ENCODE results near the gene VASN.

VASN gene

GRCh38 chr16:4370570-4371356 lies 885 bp upstream of the VASN start:
- H3K4me1 Mint-ChIP-seq (ENCODE audit: low read depth): peaks cover 16% of the 10 kb centered on the region
- no peaks in the 10 kb centered on the region for H3K9me3 Mint-ChIP-seq (ENCODE audit: low read depth)
- no peak overlapping the region for H3K4me3 Mint-ChIP-seq
- no peaks in the 10 kb centered on the region for H3K27me3 Mint-ChIP-seq
- no peaks in the 10 kb centered on the region for H3K36me3 Mint-ChIP-seq
- no peak overlapping the region for H3K27ac Mint-ChIP-seq

- Mint-ChIP-seq H3K27ac (no peak overlapping the region), H3K9me3 (ENCODE audit: low read depth) (no peaks in the 10 kb centered on the region), H3K27me3 (no peaks in the 10 kb centered on the region), H3K4me1 (ENCODE audit: low read depth) (peaks cover 16% of the 10 kb centered on the region), H3K36me3 (no peaks in the 10 kb centered on the region), H3K4me3 (peak overlapping the region; percentile 81)
These were observed 441 bp downstream of the VASN start for GRCh38 chr16:4372001-4372577.

- peak overlapping the region; percentile 81 for H3K4me3 Mint-ChIP-seq
- H3K27me3 Mint-ChIP-seq: no peaks in the 10 kb centered on the region
- no peaks in the 10 kb centered on the region for H3K9me3 Mint-ChIP-seq (ENCODE audit: low read depth)
- peaks cover 16% of the 10 kb centered on the region for H3K4me1 Mint-ChIP-seq (ENCODE audit: low read depth)
- no peaks in the 10 kb centered on the region for H3K36me3 Mint-ChIP-seq
- H3K27ac Mint-ChIP-seq: no peak overlapping the region
These were observed 1.1 kb downstream of the VASN start for GRCh38 chr16:4372578-4373355.

GRCh38 chr16:4373356-4373908 lies 1.8 kb downstream of the VASN start:
- Mint-ChIP-seq H3K4me3 (no peak overlapping the region), H3K9me3 (ENCODE audit: low read depth) (no peaks in the 10 kb centered on the region), H3K27me3 (no peaks in the 10 kb centered on the region), H3K4me1 (ENCODE audit: low read depth) (peaks cover 17% of the 10 kb centered on the region), H3K27ac (no peak overlapping the region), H3K36me3 (no peaks in the 10 kb centered on the region)

GRCh38 chr16:4373909-4374742 lies 2.5 kb downstream of the VASN start:
- Mint-ChIP-seq H3K4me3 (no peak overlapping the region), H3K27me3 (no peaks in the 10 kb centered on the region), H3K9me3 (ENCODE audit: low read depth) (no peaks in the 10 kb centered on the region), H3K36me3 (no peaks in the 10 kb centered on the region), H3K4me1 (ENCODE audit: low read depth) (peaks cover 17% of the 10 kb centered on the region), H3K27ac (no peak overlapping the region)

- Mint-ChIP-seq H3K36me3 (no peaks in the 10 kb centered on the region), H3K9me3 (ENCODE audit: low read depth) (no peaks in the 10 kb centered on the region), H3K4me3 (no peak overlapping the region), H3K4me1 (ENCODE audit: low read depth) (peaks cover 17% of the 10 kb centered on the region), H3K27me3 (no peaks in the 10 kb centered on the region), H3K27ac (no peak overlapping the region)
These were observed 4.1 kb downstream of the VASN start for GRCh38 chr16:4375717-4376116.

- Mint-ChIP-seq H3K27ac (no peak overlapping the region), H3K9me3 (ENCODE audit: low read depth) (no peaks in the 10 kb centered on the region), H3K36me3 (no peaks in the 10 kb centered on the region), H3K4me3 (no peak overlapping the region), H3K27me3 (no peaks in the 10 kb centered on the region), H3K4me1 (ENCODE audit: low read depth) (peaks cover 14% of the 10 kb centered on the region)
These were observed 4.7 kb downstream of the VASN start for GRCh38 chr16:4376126-4376892.

- Mint-ChIP-seq H3K9me3 (ENCODE audit: low read depth) (no peaks in the 10 kb centered on the region), H3K4me3 (no peak overlapping the region), H3K27me3 (no peaks in the 10 kb centered on the region), H3K4me1 (ENCODE audit: low read depth) (peaks cover 14% of the 10 kb centered on the region), H3K27ac (peak overlapping the region; percentile 41), H3K36me3 (no peaks in the 10 kb centered on the region)
These were observed 5.4 kb downstream of the VASN start for GRCh38 chr16:4376893-4377572.

GRCh38 chr16:4377573-4378154 lies 6.0 kb downstream of the VASN start:
- H3K27me3 Mint-ChIP-seq: no peaks in the 10 kb centered on the region
- no peaks in the 10 kb centered on the region for H3K9me3 Mint-ChIP-seq (ENCODE audit: low read depth)
- no peak overlapping the region for H3K27ac Mint-ChIP-seq
- H3K4me3 Mint-ChIP-seq: no peak overlapping the region
- H3K36me3 Mint-ChIP-seq: no peaks in the 10 kb centered on the region
- peaks cover 10% of the 10 kb centered on the region for H3K4me1 Mint-ChIP-seq (ENCODE audit: low read depth)

GRCh38 chr16:4378161-4378666 lies 6.6 kb downstream of the VASN start:
- no peaks in the 10 kb centered on the region for H3K9me3 Mint-ChIP-seq (ENCODE audit: low read depth)
- H3K4me1 Mint-ChIP-seq (ENCODE audit: low read depth): peaks cover 6% of the 10 kb centered on the region
- H3K36me3 Mint-ChIP-seq: no peaks in the 10 kb centered on the region
- H3K27me3 Mint-ChIP-seq: no peaks in the 10 kb centered on the region
- H3K4me3 Mint-ChIP-seq: no peak overlapping the region
- H3K27ac Mint-ChIP-seq: no peak overlapping the region

GRCh38 chr16:4378999-4379690 lies 7.5 kb downstream of the VASN start:
- H3K36me3 Mint-ChIP-seq: no peaks in the 10 kb centered on the region

GRCh38 chr16:4380119-4381063 lies 8.7 kb downstream of the VASN start:
- H3K27me3 Mint-ChIP-seq: no peaks in the 10 kb centered on the region
- no peak overlapping the region for H3K27ac Mint-ChIP-seq
- H3K9me3 Mint-ChIP-seq (ENCODE audit: low read depth): no peaks in the 10 kb centered on the region
- H3K36me3 Mint-ChIP-seq: no peaks in the 10 kb centered on the region
- H3K4me1 Mint-ChIP-seq (ENCODE audit: low read depth): peaks cover 4% of the 10 kb centered on the region
- H3K4me3 Mint-ChIP-seq: no peak overlapping the region

More at GRCh38 chr16:4378999-4379690, 7.5 kb downstream of the VASN start:
- Mint-ChIP-seq H3K9me3 (ENCODE audit: low read depth) (no peaks in the 10 kb centered on the region), H3K4me3 (no peak overlapping the region), H3K27me3 (no peaks in the 10 kb centered on the region), H3K27ac (no peak overlapping the region), H3K4me1 (ENCODE audit: low read depth) (peaks cover 4% of the 10 kb centered on the region)
